HepG2 (cell line): ENCODE results near the gene DHX16. TPM values are rescaled to one million over a fixed set of nuclear protein-coding genes. Genes with fewer than 3 reads are reported as not detected.

Experiments used
- ATF7-NPFF ChIP-seq: sonication (generic); formaldehyde crosslinking; IDR thresholded peaks from 2 replicates; pipeline ENCODE4 v1.8.1; 2023; ENCODE audit warnings: mild to moderate bottlenecking, low read depth, missing genetic modification reagents, moderate library complexity
- EZH2 ChIP-seq: conservative IDR thresholded peaks from 2 replicates; pipeline ENCODE4 v1.6.1; 2012; ENCODE audit warnings: mild to moderate bottlenecking, low read depth, low read length, moderate library complexity
- KDM5B ChIP-seq: sonication (generic); formaldehyde crosslinking; IDR thresholded peaks from 2 replicates; pipeline ENCODE4 v1.4.0; 2020; ENCODE audit warnings: missing genetic modification reagents, mild to moderate bottlenecking, borderline replicate concordance
- NFKB2 ChIP-seq: sonication (generic); formaldehyde crosslinking; IDR thresholded peaks from 2 replicates; pipeline ENCODE4 v1.4.0; 2020; ENCODE audit warnings: missing genetic modification reagents, borderline replicate concordance
- PAWR ChIP-seq: sonication (generic); formaldehyde crosslinking; IDR thresholded peaks from 2 replicates; pipeline ENCODE4 v1.4.0; 2020; ENCODE audit warnings: missing genetic modification reagents, mild to moderate bottlenecking, borderline replicate concordance
- POGZ ChIP-seq: sonication (generic); formaldehyde crosslinking; IDR thresholded peaks from 2 replicates; pipeline ENCODE4 v1.4.0; 2020; ENCODE audit warnings: mild to moderate bottlenecking, missing genetic modification reagents
- ZNF557 ChIP-seq: sonication (generic); formaldehyde crosslinking; IDR thresholded peaks from 2 replicates; pipeline ENCODE4 v1.4.0; 2020; ENCODE audit warnings: missing genetic modification reagents
- ZNF7 ChIP-seq: IDR thresholded peaks from 2 replicates; pipeline ENCODE4 v1.6.1; 2016; ENCODE audit warnings: missing biosample characterization, missing genetic modification reagents
- ZNF75D ChIP-seq: sonication (generic); formaldehyde crosslinking; IDR thresholded peaks from 2 replicates; pipeline ENCODE4 v1.8.1; 2023; ENCODE audit warnings: missing genetic modification reagents, mild to moderate bottlenecking, borderline replicate concordance
- ZNF841 ChIP-seq: sonication (generic); formaldehyde crosslinking; IDR thresholded peaks from 2 replicates; pipeline ENCODE4 v1.8.1; 2023; ENCODE audit warnings: missing genetic modification reagents, borderline replicate concordance
- polyA plus RNA-seq, 8 experiments: library from polyadenylated mRNA; depleted of rRNA in 3 of 8; stranded (reverse) in 7 of 8; unstranded in 1 of 8; fragments of >200 nt; fragmentation: Illumina TruSeq in 4 of 8; extraction: Trizol in 4 of 8; gene quantifications; 2 replicates each; pipeline versions ENCODE4 v1.2.1 to v1.2.3, GENCODE V29; 2011 to 2016; ENCODE audit warnings: low read depth in 4 of 8, missing spikeins in 1 of 8, mixed read lengths in 1 of 8; ENCODE audit not compliant: insufficient read depth in 1 of 8
- total RNA-seq, 5 experiments: library from RNA; depleted of rRNA; stranded (reverse); fragments of >200 nt; fragmentation: Illumina TruSeq; extraction: Trizol; gene quantifications; 2 replicates each; pipeline ENCODE4 v1.2.3, GENCODE V29; 2016; ENCODE audit warnings: low read depth in 1 of 5
- TF ChIP-seq, protein P1 (sequence below): sonication (generic); formaldehyde crosslinking; IDR thresholded peaks from 2 replicates; pipeline ENCODE4 v1.5.1; 2020; ENCODE audit warnings: missing genetic modification reagents, mild to moderate bottlenecking, borderline replicate concordance
- TF ChIP-seq, protein P2 (sequence below): sonication (generic); formaldehyde crosslinking; IDR thresholded peaks from 2 replicates; pipeline ENCODE4 v1.4.0; 2020; ENCODE audit warnings: missing genetic modification reagents
- TF ChIP-seq, protein P3 (sequence below): sonication (generic); formaldehyde crosslinking; IDR thresholded peaks from 2 replicates; pipeline ENCODE4 v1.4.0; 2020; ENCODE audit warnings: missing genetic modification reagents; ENCODE audit errors: not compliant biosample characterization
- TF ChIP-seq, protein P4 (sequence below): sonication (generic); formaldehyde crosslinking; IDR thresholded peaks from 2 replicates; pipeline ENCODE4 v1.9.0; 2022; ENCODE audit warnings: missing genetic modification reagents, mild to moderate bottlenecking, borderline replicate concordance

The DHX16 gene
- total and polyA plus RNA-seq, 2 of the 13 experiments (the other 11 are each of a cell fraction or from before 2014, with no cell fraction given) = 57.0 to 58.5 TPM

DNA sequence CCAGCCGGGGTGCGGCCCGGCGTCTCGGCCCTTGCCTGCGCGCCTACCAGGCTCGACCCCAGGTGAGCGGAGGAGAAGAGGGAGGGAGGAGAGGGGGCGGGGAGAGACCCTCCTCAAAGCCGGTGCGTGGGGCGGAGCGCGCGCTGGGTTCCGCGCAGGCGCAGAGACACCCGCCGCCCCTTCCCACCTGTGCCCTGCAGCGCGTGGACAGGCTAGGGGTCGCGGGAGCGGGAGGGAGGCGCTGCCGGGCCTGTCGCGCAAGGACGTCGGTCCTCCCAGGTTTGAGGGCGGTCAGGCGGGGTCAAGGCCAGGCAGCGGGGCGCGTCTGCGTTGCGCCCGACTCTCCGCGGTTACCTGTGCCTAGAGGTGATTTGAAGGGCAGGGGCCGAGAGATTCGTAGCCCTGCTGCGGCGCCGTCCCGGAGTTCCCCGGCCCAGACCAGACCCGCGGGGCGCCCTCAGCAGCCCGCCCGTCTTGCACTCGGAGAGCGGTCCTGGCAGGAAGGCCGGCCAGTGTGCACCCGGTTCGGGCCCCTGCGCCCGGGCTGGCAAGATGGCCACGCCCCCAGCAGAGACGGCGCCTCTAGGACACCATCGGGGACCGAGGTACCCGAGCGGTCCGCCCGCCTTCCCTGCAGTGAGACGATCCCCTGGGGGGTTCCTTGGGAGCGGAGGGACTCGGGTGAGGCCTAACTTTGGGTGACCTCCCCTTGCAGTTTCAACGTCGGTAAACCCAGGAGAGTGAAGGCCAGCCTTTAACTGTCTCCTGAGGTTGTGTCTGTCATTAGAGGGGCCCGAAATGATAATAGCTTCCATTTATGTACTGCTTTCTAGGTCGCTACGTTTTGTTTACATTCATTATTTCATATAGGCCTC is 25.3 kb downstream of the DHX16 start (continued):
- TF ChIP-seq NFKB2 (CRISPR knock-in tag) = peak; percentile 97
- peak; percentile 87; the same call in 1 of the 2 replicates for TF ChIP-seq PAWR
- peak; percentile 98 for TF ChIP-seq KDM5B (CRISPR knock-in tag)
- TF ChIP-seq POGZ (CRISPR knock-in tag) = peak; percentile 83
- TF ChIP-seq ZNF7 (CRISPR knock-in tag) = no peak; the same call in 1 of the 2 replicates
- TF ChIP-seq, protein P1, sequence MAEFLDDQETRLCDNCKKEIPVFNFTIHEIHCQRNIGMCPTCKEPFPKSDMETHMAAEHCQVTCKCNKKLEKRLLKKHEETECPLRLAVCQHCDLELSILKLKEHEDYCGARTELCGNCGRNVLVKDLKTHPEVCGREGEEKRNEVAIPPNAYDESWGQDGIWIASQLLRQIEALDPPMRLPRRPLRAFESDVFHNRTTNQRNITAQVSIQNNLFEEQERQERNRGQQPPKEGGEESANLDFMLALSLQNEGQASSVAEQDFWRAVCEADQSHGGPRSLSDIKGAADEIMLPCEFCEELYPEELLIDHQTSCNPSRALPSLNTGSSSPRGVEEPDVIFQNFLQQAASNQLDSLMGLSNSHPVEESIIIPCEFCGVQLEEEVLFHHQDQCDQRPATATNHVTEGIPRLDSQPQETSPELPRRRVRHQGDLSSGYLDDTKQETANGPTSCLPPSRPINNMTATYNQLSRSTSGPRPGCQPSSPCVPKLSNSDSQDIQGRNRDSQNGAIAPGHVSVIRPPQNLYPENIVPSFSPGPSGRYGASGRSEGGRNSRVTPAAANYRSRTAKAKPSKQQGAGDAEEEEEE (CRISPR knock-in tag) = no peak
- TF ChIP-seq, protein P2, sequence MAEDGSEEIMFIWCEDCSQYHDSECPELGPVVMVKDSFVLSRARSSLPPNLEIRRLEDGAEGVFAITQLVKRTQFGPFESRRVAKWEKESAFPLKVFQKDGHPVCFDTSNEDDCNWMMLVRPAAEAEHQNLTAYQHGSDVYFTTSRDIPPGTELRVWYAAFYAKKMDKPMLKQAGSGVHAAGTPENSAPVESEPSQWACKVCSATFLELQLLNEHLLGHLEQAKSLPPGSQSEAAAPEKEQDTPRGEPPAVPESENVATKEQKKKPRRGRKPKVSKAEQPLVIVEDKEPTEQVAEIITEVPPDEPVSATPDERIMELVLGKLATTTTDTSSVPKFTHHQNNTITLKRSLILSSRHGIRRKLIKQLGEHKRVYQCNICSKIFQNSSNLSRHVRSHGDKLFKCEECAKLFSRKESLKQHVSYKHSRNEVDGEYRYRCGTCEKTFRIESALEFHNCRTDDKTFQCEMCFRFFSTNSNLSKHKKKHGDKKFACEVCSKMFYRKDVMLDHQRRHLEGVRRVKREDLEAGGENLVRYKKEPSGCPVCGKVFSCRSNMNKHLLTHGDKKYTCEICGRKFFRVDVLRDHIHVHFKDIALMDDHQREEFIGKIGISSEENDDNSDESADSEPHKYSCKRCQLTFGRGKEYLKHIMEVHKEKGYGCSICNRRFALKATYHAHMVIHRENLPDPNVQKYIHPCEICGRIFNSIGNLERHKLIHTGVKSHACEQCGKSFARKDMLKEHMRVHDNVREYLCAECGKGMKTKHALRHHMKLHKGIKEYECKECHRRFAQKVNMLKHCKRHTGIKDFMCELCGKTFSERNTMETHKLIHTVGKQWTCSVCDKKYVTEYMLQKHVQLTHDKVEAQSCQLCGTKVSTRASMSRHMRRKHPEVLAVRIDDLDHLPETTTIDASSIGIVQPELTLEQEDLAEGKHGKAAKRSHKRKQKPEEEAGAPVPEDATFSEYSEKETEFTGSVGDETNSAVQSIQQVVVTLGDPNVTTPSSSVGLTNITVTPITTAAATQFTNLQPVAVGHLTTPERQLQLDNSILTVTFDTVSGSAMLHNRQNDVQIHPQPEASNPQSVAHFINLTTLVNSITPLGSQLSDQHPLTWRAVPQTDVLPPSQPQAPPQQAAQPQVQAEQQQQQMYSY (CRISPR knock-in tag) = 0 out of 2 replicates have a peak, but pooled peaks have one; percentile 58
- TF ChIP-seq ZNF75D (CRISPR knock-in tag) = no peak
- TF ChIP-seq ATF7-NPFF = peak; percentile 95
- TF ChIP-seq ZNF557 (CRISPR knock-in tag) = no peak; the same call in 1 of the 2 replicates
- TF ChIP-seq, protein P3, sequence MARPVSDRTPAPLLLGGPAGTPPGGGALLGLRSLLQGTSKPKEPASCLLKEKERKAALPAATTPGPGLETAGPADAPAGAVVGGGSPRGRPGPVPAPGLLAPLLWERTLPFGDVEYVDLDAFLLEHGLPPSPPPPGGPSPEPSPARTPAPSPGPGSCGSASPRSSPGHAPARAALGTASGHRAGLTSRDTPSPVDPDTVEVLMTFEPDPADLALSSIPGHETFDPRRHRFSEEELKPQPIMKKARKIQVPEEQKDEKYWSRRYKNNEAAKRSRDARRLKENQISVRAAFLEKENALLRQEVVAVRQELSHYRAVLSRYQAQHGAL (CRISPR knock-in tag) = peak; percentile 84
- TF ChIP-seq, protein P4, sequence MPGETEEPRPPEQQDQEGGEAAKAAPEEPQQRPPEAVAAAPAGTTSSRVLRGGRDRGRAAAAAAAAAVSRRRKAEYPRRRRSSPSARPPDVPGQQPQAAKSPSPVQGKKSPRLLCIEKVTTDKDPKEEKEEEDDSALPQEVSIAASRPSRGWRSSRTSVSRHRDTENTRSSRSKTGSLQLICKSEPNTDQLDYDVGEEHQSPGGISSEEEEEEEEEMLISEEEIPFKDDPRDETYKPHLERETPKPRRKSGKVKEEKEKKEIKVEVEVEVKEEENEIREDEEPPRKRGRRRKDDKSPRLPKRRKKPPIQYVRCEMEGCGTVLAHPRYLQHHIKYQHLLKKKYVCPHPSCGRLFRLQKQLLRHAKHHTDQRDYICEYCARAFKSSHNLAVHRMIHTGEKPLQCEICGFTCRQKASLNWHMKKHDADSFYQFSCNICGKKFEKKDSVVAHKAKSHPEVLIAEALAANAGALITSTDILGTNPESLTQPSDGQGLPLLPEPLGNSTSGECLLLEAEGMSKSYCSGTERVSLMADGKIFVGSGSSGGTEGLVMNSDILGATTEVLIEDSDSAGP = peak; percentile 97
- no peak for TF ChIP-seq EZH2
- TF ChIP-seq ZNF841 = no peak
